T47D (cell line): ENCODE measurements around the gene PCDHGA8.
"Not testable (repeated sequence)": the region's sequence is repeated elsewhere in the genome, so short reads cannot be mapped to it uniquely, and the experiment has no call there.

ENCODE experiments used
- DNase-seq, 2 experiments: peaks; one replicate each; pipeline versions ENCODE4 v3.0.0 to v3.0.0-alpha.2; 2011 to 2012; ENCODE audit warnings: low read depth in 1 of 2, low spot score in 1 of 2
- JUND ChIP-seq: IDR thresholded peaks from 2 replicates; pipeline ENCODE4 v1.6.1; 2012; ENCODE audit warnings: low read depth
- in situ Hi-C: cut with HindIII; loops from 2 replicates; pipeline ENCODE4 v1.10.0; 2016; ENCODE audit warnings: low sequenced_read_pairs, low pct_unique_long_range_greater_than_20kb

The PCDHGA8 gene

DNA sequence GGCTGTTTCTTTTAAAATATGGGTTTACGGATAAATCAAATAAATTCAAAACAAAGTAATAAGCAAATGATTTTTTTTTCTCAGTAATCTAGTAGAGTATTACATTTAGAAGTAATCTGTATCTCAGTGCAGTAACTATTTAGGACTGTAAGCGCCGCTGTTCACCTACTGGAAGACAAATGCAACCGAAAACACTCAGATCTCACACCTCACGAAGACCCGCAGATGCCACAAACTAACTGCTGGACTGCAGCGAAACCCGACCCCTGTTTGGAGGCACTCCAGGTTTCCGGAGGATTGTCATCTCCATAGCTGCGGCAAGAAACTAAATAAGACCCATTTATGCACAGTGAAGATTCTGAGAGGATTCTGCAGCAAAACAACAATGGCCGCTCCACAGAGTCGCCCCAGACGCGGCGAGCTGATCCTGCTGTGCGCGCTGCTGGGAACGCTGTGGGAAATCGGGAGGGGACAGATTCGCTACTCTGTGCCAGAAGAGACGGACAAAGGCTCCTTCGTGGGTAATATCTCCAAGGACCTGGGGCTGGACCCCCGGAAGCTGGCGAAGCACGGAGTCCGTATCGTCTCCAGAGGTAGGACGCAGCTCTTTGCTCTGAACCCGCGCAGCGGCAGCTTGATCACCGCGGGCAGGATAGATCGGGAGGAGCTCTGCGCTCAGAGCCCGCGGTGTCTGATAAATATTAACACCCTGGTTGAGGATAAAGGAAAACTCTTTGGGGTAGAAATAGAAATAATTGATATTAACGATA, at the start of gene PCDHGA8:
PCDHGA8 (plus strand) TSS at position 205 of the 770 bp plus-strand sequence; CDS start at position 386, 181 bp downstream.
- in situ Hi-C loops: no loop called here
- DNase-seq: no peak

DNA sequence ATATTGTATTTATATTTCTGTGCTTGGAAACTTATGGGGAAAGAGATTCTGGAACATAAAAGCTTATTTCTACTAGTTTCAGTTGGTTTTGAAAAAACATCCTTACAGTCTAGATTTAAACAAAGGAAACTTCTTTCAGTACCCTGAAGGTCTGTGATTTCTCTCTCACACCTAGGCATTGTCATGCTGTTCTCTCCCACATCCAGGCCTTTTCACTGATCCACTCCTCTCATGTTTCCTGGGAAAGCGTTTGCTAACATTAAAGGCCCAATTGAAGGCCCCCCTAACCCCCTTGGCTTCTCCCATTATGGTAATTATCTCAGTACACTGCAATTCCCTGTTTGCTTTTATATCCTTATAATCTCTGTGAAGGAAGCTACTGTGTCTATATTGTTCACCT, 49.7 kb upstream of the PCDHGA8 start:
- in situ Hi-C loops: no loop called here
- no peak for TF ChIP-seq JUND

More for the DNA sequence above, at the start of gene PCDHGA8:
- TF ChIP-seq JUND: no peak

DNA sequence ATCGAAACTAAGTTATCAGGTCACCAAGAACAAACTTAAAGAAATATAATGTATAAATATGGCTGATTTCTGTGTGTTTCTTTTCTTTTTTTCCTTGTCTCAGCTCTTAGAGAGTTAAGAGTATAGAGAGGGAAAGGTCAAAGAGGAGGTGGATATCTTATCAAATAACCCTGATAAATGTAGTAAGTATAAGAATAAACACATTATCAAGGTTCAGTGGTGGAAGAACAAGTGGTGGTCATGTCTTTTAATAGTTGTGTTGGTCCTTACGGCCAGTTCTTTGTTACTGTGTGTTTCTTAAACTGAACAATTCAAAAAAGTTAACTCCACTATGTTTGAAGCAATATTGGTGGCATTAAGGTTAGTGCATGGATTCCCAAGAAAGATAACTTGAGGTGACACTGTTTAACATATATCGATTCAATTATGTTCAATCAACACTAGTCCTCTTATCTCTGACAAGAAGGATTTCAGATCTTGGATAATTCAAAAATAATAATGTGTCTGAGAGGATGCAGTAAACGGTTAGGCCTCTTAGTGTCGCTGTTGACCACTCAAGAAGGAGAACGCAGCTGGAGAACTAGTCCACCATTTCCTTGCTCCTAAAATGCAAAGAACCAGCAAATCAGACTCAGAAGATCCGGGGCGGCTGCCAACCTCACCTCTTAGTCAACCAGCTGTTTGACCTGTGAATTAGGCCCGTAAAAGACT, 49.0 kb upstream of the PCDHGA8 start, which contains the start of gene PCDHGA3:
PCDHGA3 (plus strand) TSS at position 588 of the 711 bp plus-strand sequence. CDS start 205 bp downstream, outside the sequence.
- in situ Hi-C loops: no loop called here
- no peak for TF ChIP-seq JUND
- DNase-seq: peak in 1 of 2 experiments; percentile 62

More for the DNA sequence above, 49.7 kb upstream of the PCDHGA8 start:
- DNase-seq: no peak

DNA sequence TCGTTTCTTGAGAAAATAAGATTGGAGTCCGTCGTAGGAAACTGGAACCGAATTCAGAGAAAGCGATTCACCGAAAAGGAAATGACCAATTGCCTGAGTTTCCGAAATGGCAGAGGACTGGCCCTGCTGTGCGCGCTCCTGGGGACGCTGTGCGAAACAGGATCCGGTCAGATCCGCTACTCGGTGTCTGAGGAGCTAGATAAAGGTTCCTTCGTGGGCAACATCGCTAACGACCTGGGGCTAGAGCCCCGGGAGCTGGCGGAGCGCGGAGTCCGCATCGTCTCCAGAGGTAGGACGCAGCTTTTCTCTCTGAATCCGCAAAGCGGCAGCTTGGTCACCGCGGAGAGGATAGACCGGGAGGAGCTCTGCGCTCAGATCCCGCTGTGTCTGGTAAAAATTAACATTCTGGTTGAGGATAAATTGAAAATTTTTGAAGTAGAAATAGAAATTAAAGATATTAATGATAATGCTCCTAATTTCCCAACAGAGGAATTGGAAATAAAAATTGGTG, 48.4 kb upstream of the PCDHGA8 start:
- in situ Hi-C loops: no loop called here
- TF ChIP-seq JUND: no peak
- DNase-seq: no peak

DNA sequence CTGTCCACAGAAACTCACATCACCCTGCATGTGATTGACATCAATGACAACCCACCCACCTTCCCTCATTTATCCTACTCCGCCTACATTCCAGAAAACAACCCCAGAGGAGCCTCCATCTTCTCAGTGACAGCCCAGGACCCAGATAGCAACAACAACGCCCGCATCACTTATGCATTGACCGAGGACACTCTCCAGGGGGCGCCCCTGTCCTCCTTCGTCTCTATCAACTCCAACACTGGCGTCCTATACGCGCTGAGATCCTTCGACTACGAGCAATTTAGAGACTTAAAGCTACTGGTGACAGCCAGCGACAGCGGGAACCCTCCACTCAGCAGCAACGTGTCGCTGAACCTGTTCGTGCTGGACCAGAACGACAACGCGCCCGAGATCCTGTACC, 47.1 kb upstream of the PCDHGA8 start:
- no peak for DNase-seq
- in situ Hi-C loops: no loop called here
- no peak for TF ChIP-seq JUND

DNA sequence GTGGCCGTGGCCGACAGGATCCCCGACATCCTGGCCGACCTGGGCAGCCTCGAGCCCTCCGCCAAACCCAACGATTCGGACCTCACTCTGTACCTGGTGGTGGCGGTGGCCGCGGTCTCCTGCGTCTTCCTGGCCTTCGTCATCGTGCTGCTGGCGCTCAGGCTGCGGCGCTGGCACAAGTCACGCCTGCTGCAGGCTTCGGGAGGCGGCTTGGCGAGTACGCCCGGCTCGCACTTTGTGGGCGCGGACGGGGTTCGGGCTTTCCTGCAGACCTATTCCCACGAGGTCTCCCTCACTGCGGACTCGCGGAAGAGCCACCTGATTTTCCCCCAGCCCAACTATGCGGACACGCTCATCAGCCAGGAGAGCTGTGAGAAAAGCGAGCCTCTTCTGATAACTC, 46.4 kb upstream of the PCDHGA8 start:
- in situ Hi-C loops, DNase-seq: not testable (repeated sequence)

DNA sequence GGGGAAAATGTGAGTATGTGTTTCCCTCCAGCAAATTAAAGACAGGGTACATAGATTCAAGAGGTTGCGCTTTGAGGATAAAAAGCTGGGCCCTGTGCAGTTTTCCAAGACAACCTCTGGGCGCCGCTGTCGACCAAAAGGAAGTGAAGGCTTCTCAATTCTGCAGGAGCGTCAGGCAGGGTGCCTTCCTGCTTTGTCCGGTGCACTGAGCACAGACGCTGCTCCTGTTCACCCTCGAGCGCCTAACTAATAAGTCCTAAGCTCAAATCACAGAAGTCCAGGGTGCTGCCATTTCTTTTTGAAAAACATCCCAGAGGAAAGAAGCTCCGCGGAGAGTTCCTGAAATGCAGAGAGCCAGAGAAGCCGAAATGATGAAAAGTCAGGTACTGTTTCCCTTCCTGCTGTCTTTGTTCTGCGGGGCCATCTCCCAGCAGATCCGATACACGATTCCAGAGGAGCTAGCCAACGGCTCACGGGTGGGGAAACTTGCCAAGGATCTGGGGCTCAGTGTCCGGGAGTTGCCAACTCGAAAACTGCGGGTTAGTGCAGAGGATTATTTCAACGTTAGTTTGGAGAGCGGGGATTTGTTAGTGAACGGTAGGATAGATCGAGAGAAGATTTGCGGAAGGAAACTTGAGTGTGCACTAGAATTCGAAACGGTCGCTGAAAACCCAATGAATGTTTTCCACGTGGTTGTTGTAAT, 42.4 kb upstream of the PCDHGA8 start, which contains the start of gene PCDHGB1:
PCDHGB1 (plus strand) TSS at position 183 of the 703 bp plus-strand sequence; CDS start at position 345, 162 bp downstream.
- in situ Hi-C loops: no loop called here
- peak; percentile 95 to 96 for DNase-seq
- TF ChIP-seq JUND: no peak

DNA sequence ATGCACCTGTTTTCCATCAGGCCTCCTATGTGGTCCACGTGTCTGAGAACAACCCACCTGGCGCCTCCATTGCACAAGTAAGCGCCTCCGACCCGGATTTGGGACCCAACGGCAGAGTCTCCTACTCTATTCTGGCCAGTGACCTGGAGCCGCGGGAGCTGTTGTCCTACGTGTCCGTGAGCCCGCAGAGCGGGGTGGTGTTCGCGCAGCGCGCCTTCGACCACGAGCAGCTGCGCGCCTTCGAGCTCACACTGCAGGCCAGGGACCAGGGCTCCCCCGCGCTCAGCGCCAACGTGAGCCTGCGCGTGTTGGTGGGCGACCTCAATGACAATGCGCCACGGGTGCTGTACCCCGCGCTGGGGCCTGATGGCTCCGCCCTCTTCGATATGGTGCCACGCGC, 40.8 kb upstream of the PCDHGA8 start:
- DNase-seq: no peak
- in situ Hi-C loops: no loop called here
- TF ChIP-seq JUND: no peak

DNA sequence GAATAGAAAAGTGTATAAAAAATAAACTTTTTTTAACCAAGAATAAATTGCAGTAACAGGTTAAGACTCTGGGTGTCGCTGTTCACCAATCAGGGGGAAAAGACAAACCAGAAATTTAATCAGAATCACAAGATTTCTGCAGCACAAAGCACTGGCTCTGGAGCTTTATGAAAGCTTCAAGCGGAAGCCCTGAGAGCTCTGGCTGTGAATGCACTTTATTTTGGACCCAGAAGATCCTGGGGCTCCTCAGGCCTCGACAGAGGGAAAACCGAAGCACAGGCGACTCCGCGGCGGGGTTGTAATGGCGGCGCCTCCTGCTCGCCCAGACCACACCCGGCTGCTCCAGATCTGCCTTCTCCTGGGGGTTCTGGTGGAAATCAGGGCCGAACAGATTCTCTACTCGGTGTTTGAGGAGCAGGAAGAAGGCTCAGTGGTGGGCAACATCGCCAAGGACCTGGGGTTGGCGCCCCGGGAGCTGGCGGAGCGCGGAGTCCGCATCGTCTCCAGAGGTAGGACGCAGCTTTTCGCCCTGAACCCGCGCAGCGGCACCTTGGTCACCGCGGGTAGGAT, 37.4 kb upstream of the PCDHGA8 start, which contains the start of gene PCDHGA4:
PCDHGA4 (plus strand) TSS at position 122 of the 570 bp plus-strand sequence; CDS start at position 209, 87 bp downstream.
- DNase-seq: no peak
- no peak for TF ChIP-seq JUND
- in situ Hi-C loops: no loop called here

DNA sequence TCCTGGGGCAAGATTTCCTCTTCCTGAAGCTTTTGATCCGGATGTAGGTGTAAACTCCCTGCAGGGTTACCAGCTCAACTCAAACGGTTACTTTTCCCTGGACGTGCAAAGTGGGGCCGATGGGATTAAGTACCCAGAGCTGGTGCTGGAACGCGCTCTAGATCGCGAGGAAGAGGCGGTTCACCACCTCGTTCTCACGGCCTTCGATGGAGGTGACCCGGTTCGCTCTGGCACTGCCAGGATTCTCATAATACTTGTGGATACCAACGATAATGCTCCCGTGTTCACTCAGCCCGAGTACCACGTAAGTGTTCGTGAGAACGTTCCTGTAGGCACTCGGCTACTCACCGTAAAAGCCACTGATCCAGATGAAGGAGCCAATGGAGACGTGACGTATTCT, 36.8 kb upstream of the PCDHGA8 start:
- no peak for DNase-seq
- in situ Hi-C loops: no loop called here
- no peak for TF ChIP-seq JUND

DNA sequence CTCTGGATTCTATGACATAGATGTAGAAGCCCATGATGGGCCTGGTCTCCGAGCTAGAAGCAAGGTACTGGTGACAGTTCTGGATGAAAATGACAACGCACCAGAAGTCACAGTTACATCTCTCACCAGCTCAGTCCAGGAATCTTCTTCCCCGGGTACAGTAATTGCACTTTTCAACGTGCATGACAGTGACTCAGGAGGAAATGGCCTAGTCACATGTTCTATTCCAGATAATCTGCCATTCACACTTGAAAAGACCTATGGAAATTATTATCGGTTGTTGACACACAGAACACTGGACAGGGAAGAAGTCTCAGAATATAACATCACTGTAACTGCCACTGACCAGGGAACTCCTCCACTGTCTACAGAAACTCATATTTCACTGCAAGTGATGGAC, 36.3 kb upstream of the PCDHGA8 start:
- in situ Hi-C loops: no loop called here
- no peak for DNase-seq

DNA sequence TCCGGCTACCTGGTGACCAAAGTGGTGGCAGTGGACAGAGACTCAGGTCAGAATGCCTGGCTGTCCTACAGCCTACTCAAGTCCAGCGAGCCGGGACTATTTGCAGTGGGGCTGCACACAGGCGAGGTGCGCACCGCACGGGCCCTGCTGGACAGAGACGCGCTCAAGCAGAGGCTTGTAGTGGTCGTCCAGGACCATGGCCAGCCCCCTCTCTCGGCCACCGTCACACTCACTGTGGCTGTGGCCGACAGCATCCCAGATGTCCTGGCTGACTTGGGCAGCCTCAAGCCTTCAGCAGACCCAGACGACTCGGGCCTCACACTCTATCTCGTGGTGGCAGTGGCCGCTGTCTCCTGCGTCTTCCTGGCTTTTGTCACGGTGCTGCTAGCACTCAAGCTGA, 35.5 kb upstream of the PCDHGA8 start:
- in situ Hi-C loops: no loop called here
- TF ChIP-seq JUND: no peak

More for the DNA sequence above, 36.3 kb upstream of the PCDHGA8 start:
- TF ChIP-seq JUND: no peak

More for the DNA sequence above, 35.5 kb upstream of the PCDHGA8 start:
- no peak for DNase-seq
